IPS DF 6.9 (cell line): Measurements from ENCODE around the gene FAM169A.
"Not testable (repeated sequence)": the region's sequence is repeated elsewhere in the genome, so short reads cannot be mapped to it uniquely, and the experiment has no call there.

ENCODE experiments used
- DNase-seq: peaks from one replicate; pipeline ENCODE4 v3.0.0-alpha.2; 2013; ENCODE audit warnings: low read depth, low spot score
- H3K27ac ChIP-seq: one replicate; pipeline ENCODE4 v1.5.1; 2013; ENCODE audit warnings: low read length, control low read depth
- H3K27me3 ChIP-seq: 2 replicates; pipeline ENCODE4 v1.6.1; 2013; ENCODE audit warnings: mild to moderate bottlenecking, low read length; ENCODE audit not compliant: control insufficient read depth, insufficient read depth
- H3K36me3 ChIP-seq: 2 replicates; pipeline ENCODE4 v1.6.1; 2013; ENCODE audit warnings: low read length; ENCODE audit not compliant: control insufficient read depth, insufficient read depth
- H3K4me1 ChIP-seq: 2 replicates; pipeline ENCODE4 v1.6.1; 2013; ENCODE audit warnings: low read length; ENCODE audit not compliant: control insufficient read depth, insufficient read depth
- H3K4me3 ChIP-seq: 2 replicates; pipeline ENCODE4 v1.5.1; 2013; ENCODE audit warnings: mild to moderate bottlenecking, low read length
- H3K9me3 ChIP-seq: 2 replicates; pipeline ENCODE4 v1.6.1; 2013; ENCODE audit warnings: low read length, inconsistent platforms; ENCODE audit not compliant: control insufficient read depth, insufficient read depth
- WGBS: extraction: QIAGEN DNeasy Blood & Tissue Kit; methylation state at CpG from one replicate; pipeline ENCODE4 v1.1.7; 2013; ENCODE audit warnings: mixed read lengths, missing lambda C conversion rate; ENCODE audit not compliant: insufficient read length, insufficient coverage; 5-methylcytosine and 5-hydroxymethylcytosine counted together

The FAM169A gene

GRCh38 chr5:74869414-74869813, 3.2 kb upstream of the FAM169A start:
- not testable (repeated sequence) for H3K27me3 ChIP-seq, H3K36me3 ChIP-seq, H3K4me3 ChIP-seq, H3K9me3 ChIP-seq, DNase-seq, H3K4me1 ChIP-seq, H3K27ac ChIP-seq
- no CpG with 5 or more reads among the region's 10 CpGs for WGBS

- no peaks in the 10 kb centered on the region for H3K27me3 ChIP-seq
- peak; percentile 58 for DNase-seq
- H3K27ac ChIP-seq: no peak overlapping the region
- peaks cover 2% of the 10 kb centered on the region; the same call in 1 of the 2 replicates for H3K4me1 ChIP-seq
- H3K9me3 ChIP-seq: no peaks in the 10 kb centered on the region
- peak overlapping the region; percentile 78 for H3K4me3 ChIP-seq
- WGBS: no CpG with 5 or more reads among the region's 37 CpGs
- H3K36me3 ChIP-seq: no peaks in the 10 kb centered on the region
Observed at GRCh38 chr5:74866596-74867162, 492 bp upstream of the FAM169A start.

GRCh38 chr5:74865256-74865803, 857 bp downstream of the FAM169A start:
- Histone ChIP-seq H3K4me1 (peaks cover 4% of the 10 kb centered on the region; the same call in 1 of the 2 replicates), H3K9me3 (no peaks in the 10 kb centered on the region), H3K36me3 (no peaks in the 10 kb centered on the region), H3K27me3 (no peaks in the 10 kb centered on the region), H3K27ac (no peak overlapping the region), H3K4me3 (peak overlapping the region; percentile 78)
- no peak for DNase-seq
- WGBS: no CpG with 5 or more reads among the region's 23 CpGs

GRCh38 chr5:74864823-74865222, 1.4 kb downstream of the FAM169A start:
- WGBS: no CpG with 5 or more reads among the region's 8 CpGs
- H3K36me3 ChIP-seq: no peaks in the 10 kb centered on the region

GRCh38 chr5:74863726-74864125, 2.5 kb downstream of the FAM169A start:
- no peaks in the 10 kb centered on the region for H3K9me3 ChIP-seq
- WGBS: no CpG with 5 or more reads among the region's 2 CpGs
- no peaks in the 10 kb centered on the region for H3K27me3 ChIP-seq
- DNase-seq: no peak
- H3K36me3 ChIP-seq: no peaks in the 10 kb centered on the region
- peaks cover 4% of the 10 kb centered on the region; the same call in 1 of the 2 replicates for H3K4me1 ChIP-seq
- no peak overlapping the region for H3K27ac ChIP-seq
- no peak overlapping the region for H3K4me3 ChIP-seq

More at GRCh38 chr5:74864823-74865222, 1.4 kb downstream of the FAM169A start:
- Histone ChIP-seq H3K4me3 (peak overlapping the region; percentile 78; the same call in 1 of the 2 replicates), H3K27ac (no peak overlapping the region), H3K27me3 (no peaks in the 10 kb centered on the region), H3K9me3 (no peaks in the 10 kb centered on the region), H3K4me1 (peaks cover 4% of the 10 kb centered on the region; the same call in 1 of the 2 replicates)
- DNase-seq: no peak

- Histone ChIP-seq H3K9me3 (no peaks in the 10 kb centered on the region), H3K36me3 (no peaks in the 10 kb centered on the region), H3K27ac (no peak overlapping the region), H3K4me3 (no peak overlapping the region), H3K27me3 (no peaks in the 10 kb centered on the region), H3K4me1 (peaks cover 4% of the 10 kb centered on the region; the same call in 1 of the 2 replicates)
- WGBS: no CpG with 5 or more reads among the region's 2 CpGs
- DNase-seq: no peak
Observed at GRCh38 chr5:74862221-74862620, 4.0 kb downstream of the FAM169A start.

GRCh38 chr5:74856975-74857374, 9.2 kb downstream of the FAM169A start:
- H3K4me1 ChIP-seq, H3K27ac ChIP-seq, H3K9me3 ChIP-seq, H3K36me3 ChIP-seq, DNase-seq, H3K4me3 ChIP-seq, H3K27me3 ChIP-seq: not testable (repeated sequence)
- no CpG with 5 or more reads among the region's 7 CpGs for WGBS

- no peak for DNase-seq
- H3K36me3 ChIP-seq: no peaks in the 10 kb centered on the region
- no peaks in the 10 kb centered on the region for H3K27me3 ChIP-seq
- no CpG with 5 or more reads among the region's 2 CpGs for WGBS
- H3K27ac ChIP-seq: no peak overlapping the region
- no peaks in the 10 kb centered on the region; the same call in 1 of the 2 replicates for H3K4me1 ChIP-seq
- H3K9me3 ChIP-seq: no peaks in the 10 kb centered on the region
- H3K4me3 ChIP-seq: no peak overlapping the region
Observed at GRCh38 chr5:74853256-74853655, 12.9 kb downstream of the FAM169A start.

- no peak for DNase-seq
- Histone ChIP-seq H3K9me3 (no peaks in the 10 kb centered on the region), H3K4me3 (no peak overlapping the region), H3K27ac (no peak overlapping the region), H3K27me3 (no peaks in the 10 kb centered on the region), H3K4me1 (no peaks in the 10 kb centered on the region; the same call in 1 of the 2 replicates), H3K36me3 (no peaks in the 10 kb centered on the region)
- WGBS: no CpG with 5 or more reads among the region's 4 CpGs
Observed at GRCh38 chr5:74851684-74852353, 14.4 kb downstream of the FAM169A start.

- Histone ChIP-seq H3K4me3 (no peak overlapping the region), H3K36me3 (no peaks in the 10 kb centered on the region), H3K4me1 (no peaks in the 10 kb centered on the region; the same call in 1 of the 2 replicates), H3K9me3 (no peaks in the 10 kb centered on the region), H3K27me3 (no peaks in the 10 kb centered on the region), H3K27ac (no peak overlapping the region)
- no peak for DNase-seq
- WGBS: no CpG with 5 or more reads among the region's 4 CpGs
Observed at GRCh38 chr5:74850789-74851425, 15.3 kb downstream of the FAM169A start.
